Measurements from ENCODE around the gene SLC16A8. TPM values are rescaled to one million over a fixed set of nuclear protein-coding genes. Genes with fewer than 3 reads are reported as not detected.
A peak's percentile ranks its signal among the peaks of the same experiment; 100 is the strongest.

Gene SLC16A8
- total and polyA plus RNA-seq, 2 of the 13 experiments (the other 11 are each of a cell fraction or from before 2014, with no cell fraction given): not detected

DNA sequence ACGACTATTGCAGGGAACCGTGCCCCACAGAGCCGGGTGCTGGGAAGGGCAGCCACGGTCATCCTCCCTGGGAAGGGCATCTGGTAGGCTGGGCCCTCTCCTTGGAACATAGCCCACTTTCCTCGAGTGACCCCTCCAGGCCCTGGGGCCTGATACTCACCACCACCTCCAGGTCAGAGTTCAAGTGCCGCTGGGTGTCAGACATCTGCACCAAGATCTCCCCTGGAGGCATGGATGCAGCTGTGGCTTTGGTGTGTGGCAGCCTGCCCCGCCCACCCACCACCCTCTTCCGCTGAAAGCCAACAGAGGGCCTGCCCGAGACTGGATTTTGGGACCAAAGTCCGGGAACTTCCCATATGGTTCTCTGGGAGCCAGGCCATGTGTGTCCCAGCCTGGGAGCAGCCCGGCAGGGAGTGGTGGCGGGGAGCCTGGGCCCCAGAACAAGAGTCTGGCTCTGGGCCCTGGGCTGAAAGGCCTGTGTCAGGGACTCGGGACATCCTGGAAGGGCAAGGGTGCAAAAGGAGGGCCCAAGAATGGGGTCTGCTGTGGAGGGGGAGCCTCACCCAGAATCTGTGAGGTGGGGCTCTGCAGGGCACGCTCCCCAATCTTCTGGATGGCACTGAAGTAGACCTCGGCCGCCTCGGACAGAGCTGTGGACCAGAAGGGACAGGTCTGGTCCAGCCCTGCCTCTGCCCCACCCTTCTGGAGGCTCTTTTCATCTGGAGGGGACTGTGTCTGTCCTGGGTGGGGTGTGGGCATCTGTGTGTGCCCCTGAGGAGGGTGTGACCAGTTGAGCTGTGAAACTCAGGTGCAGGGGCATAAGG, 23.9 kb upstream of the SLC16A8 start (continued):
- TF ChIP-seq NR2C2 (CRISPR knock-in tag; IDR thresholded peaks at IDR 0.05; ENCODE audit: borderline replicate concordance): peak; percentile 79
- peak; percentile 71 for TF ChIP-seq ELF1 (CRISPR knock-in tag; IDR thresholded peaks at IDR 0.05)
- TF ChIP-seq ZNF263 (CRISPR knock-in tag; IDR thresholded peaks at IDR 0.05): 0 out of 2 replicates have a peak, but pooled peaks have one; percentile 8
- TF ChIP-seq ARNT (IDR thresholded peaks at IDR 0.05): no peak
- TF ChIP-seq CAMTA2 (CRISPR knock-in tag; IDR thresholded peaks at IDR 0.05; ENCODE audit: borderline replicate concordance): no peak
- TF ChIP-seq HNRNPLL (IDR thresholded peaks at IDR 0.05; ENCODE audit: low read depth, low read length, poor library complexity, severe bottlenecking): peak; percentile 51
- TF ChIP-seq ZNF317 (CRISPR knock-in tag; IDR thresholded peaks at IDR 0.05): no peak
- TF ChIP-seq, protein P1, sequence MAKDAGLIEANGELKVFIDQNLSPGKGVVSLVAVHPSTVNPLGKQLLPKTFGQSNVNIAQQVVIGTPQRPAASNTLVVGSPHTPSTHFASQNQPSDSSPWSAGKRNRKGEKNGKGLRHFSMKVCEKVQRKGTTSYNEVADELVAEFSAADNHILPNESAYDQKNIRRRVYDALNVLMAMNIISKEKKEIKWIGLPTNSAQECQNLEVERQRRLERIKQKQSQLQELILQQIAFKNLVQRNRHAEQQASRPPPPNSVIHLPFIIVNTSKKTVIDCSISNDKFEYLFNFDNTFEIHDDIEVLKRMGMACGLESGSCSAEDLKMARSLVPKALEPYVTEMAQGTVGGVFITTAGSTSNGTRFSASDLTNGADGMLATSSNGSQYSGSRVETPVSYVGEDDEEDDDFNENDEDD (CRISPR knock-in tag; IDR thresholded peaks at IDR 0.05; ENCODE audit: borderline replicate concordance): peak; percentile 45; the same call in 1 of the 2 replicates
- TF ChIP-seq, protein P2, sequence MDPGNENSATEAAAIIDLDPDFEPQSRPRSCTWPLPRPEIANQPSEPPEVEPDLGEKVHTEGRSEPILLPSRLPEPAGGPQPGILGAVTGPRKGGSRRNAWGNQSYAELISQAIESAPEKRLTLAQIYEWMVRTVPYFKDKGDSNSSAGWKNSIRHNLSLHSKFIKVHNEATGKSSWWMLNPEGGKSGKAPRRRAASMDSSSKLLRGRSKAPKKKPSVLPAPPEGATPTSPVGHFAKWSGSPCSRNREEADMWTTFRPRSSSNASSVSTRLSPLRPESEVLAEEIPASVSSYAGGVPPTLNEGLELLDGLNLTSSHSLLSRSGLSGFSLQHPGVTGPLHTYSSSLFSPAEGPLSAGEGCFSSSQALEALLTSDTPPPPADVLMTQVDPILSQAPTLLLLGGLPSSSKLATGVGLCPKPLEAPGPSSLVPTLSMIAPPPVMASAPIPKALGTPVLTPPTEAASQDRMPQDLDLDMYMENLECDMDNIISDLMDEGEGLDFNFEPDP (CRISPR knock-in tag; conservative IDR thresholded peaks at IDR 0.05): no peak
- no peak for TF ChIP-seq TMF1 (CRISPR knock-in tag; IDR thresholded peaks at IDR 0.05; ENCODE audit: low read depth)
- TF ChIP-seq ZNF562 (CRISPR knock-in tag; IDR thresholded peaks at IDR 0.05; ENCODE audit: borderline replicate concordance): no peak
- TF ChIP-seq, protein P3, sequence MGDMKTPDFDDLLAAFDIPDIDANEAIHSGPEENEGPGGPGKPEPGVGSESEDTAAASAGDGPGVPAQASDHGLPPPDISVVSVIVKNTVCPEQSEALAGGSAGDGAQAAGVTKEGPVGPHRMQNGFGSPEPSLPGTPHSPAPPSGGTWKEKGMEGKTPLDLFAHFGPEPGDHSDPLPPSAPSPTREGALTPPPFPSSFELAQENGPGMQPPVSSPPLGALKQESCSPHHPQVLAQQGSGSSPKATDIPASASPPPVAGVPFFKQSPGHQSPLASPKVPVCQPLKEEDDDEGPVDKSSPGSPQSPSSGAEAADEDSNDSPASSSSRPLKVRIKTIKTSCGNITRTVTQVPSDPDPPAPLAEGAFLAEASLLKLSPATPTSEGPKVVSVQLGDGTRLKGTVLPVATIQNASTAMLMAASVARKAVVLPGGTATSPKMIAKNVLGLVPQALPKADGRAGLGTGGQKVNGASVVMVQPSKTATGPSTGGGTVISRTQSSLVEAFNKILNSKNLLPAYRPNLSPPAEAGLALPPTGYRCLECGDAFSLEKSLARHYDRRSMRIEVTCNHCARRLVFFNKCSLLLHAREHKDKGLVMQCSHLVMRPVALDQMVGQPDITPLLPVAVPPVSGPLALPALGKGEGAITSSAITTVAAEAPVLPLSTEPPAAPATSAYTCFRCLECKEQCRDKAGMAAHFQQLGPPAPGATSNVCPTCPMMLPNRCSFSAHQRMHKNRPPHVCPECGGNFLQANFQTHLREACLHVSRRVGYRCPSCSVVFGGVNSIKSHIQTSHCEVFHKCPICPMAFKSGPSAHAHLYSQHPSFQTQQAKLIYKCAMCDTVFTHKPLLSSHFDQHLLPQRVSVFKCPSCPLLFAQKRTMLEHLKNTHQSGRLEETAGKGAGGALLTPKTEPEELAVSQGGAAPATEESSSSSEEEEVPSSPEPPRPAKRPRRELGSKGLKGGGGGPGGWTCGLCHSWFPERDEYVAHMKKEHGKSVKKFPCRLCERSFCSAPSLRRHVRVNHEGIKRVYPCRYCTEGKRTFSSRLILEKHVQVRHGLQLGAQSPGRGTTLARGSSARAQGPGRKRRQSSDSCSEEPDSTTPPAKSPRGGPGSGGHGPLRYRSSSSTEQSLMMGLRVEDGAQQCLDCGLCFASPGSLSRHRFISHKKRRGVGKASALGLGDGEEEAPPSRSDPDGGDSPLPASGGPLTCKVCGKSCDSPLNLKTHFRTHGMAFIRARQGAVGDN (CRISPR knock-in tag; IDR thresholded peaks at IDR 0.05): peak; percentile 95
- peak; percentile 84 for TF ChIP-seq ZFX (CRISPR knock-in tag; IDR thresholded peaks at IDR 0.05; ENCODE audit: low read depth)
- 0 out of 2 replicates have a peak, but pooled peaks have one; percentile 13 for TF ChIP-seq HHEX (CRISPR knock-in tag; IDR thresholded peaks at IDR 0.05)
- TF ChIP-seq, protein P4, sequence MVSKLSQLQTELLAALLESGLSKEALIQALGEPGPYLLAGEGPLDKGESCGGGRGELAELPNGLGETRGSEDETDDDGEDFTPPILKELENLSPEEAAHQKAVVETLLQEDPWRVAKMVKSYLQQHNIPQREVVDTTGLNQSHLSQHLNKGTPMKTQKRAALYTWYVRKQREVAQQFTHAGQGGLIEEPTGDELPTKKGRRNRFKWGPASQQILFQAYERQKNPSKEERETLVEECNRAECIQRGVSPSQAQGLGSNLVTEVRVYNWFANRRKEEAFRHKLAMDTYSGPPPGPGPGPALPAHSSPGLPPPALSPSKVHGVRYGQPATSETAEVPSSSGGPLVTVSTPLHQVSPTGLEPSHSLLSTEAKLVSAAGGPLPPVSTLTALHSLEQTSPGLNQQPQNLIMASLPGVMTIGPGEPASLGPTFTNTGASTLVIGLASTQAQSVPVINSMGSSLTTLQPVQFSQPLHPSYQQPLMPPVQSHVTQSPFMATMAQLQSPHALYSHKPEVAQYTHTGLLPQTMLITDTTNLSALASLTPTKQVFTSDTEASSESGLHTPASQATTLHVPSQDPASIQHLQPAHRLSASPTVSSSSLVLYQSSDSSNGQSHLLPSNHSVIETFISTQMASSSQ (IDR thresholded peaks at IDR 0.05; ENCODE audit: low read depth): no peak
- TF ChIP-seq, protein P4 (CRISPR knock-in tag; IDR thresholded peaks at IDR 0.05; ENCODE audit: borderline replicate concordance): peak; percentile 20; the same call in 1 of the 2 replicates
